HAP-1 (cell line): ENCODE measurements around the gene ARHGDIG.
"Not testable (repeated sequence)": the region's sequence is repeated elsewhere in the genome, so short reads cannot be mapped to it uniquely, and the experiment has no call there.

Source experiments
- DNase-seq, 2 experiments: peaks; one replicate each; pipeline ENCODE4 v3.0.0-alpha.2; 2016 to 2020; ENCODE audit warnings: low spot score in 2 of 2
- H3K27me3 ChIP-seq: fragments of 250-450 bp; sonication (Bioruptor Pico); 2 replicates; pipeline ENCODE4 v1.5.1; 2020; ENCODE audit warnings: low read depth, mild to moderate bottlenecking, moderate library complexity
- H3K36me3 ChIP-seq: fragments of 250-450 bp; sonication (Bioruptor Pico); replicated peaks from 2 replicates; pipeline ENCODE4 v1.5.1; 2020; ENCODE audit warnings: mild to moderate bottlenecking
- H3K4me1 ChIP-seq: fragments of 250-450 bp; sonication (Bioruptor Pico); 2 replicates; pipeline ENCODE4 v1.5.1; 2020; ENCODE audit warnings: mild to moderate bottlenecking
- H3K4me3 ChIP-seq: fragments of 250-450 bp; sonication (Bioruptor Pico); 2 replicates; pipeline ENCODE4 v1.5.1; 2020; ENCODE audit warnings: mild to moderate bottlenecking, moderate library complexity
- H3K9me3 ChIP-seq: fragments of 250-450 bp; sonication (Bioruptor Pico); 2 replicates; pipeline ENCODE4 v1.5.1; 2020; ENCODE audit warnings: mild to moderate bottlenecking, moderate library complexity
- in situ Hi-C: fragments of 300-500 bp; cut with MboI; formaldehyde crosslinking; loops from 3 replicates; pipeline ENCODE4 v1.14.3; 2020; ENCODE audit warnings: low sequenced_read_pairs, inconsistent platforms, mixed read lengths

The ARHGDIG gene

GRCh38 chr16:258091-258490 lies 22.3 kb upstream of the ARHGDIG start:
- H3K27me3 ChIP-seq, H3K4me3 ChIP-seq, DNase-seq, H3K4me1 ChIP-seq, H3K9me3 ChIP-seq, H3K36me3 ChIP-seq, in situ Hi-C loops: not testable (repeated sequence)

- in situ Hi-C loops: no loop called here
- Histone ChIP-seq H3K36me3 (peaks cover 9% of the 10 kb centered on the region), H3K27me3 (no peaks in the 10 kb centered on the region), H3K4me3 (no peak overlapping the region), H3K4me1 (no peaks in the 10 kb centered on the region), H3K9me3 (no peaks in the 10 kb centered on the region)
- no peak for DNase-seq
Measured at GRCh38 chr16:259226-259625, 21.2 kb upstream of the ARHGDIG start.

- Histone ChIP-seq H3K9me3 (no peaks in the 10 kb centered on the region), H3K27me3 (no peaks in the 10 kb centered on the region), H3K36me3 (peaks cover 9% of the 10 kb centered on the region), H3K4me3 (no peak overlapping the region), H3K4me1 (no peaks in the 10 kb centered on the region)
- in situ Hi-C loops: no loop called here
- no peak for DNase-seq
Measured at GRCh38 chr16:259814-260253, 20.6 kb upstream of the ARHGDIG start.

GRCh38 chr16:260326-260725 lies 20.1 kb upstream of the ARHGDIG start:
- no peaks in the 10 kb centered on the region for H3K27me3 ChIP-seq
- H3K4me1 ChIP-seq: no peaks in the 10 kb centered on the region
- in situ Hi-C loops: no loop called here
- no peak overlapping the region for H3K4me3 ChIP-seq
- H3K36me3 ChIP-seq: peaks cover 12% of the 10 kb centered on the region
- H3K9me3 ChIP-seq: no peaks in the 10 kb centered on the region
- DNase-seq: no peak

- DNase-seq: no peak
- in situ Hi-C loops: no loop called here
- H3K4me3 ChIP-seq: no peak overlapping the region
- peaks cover 8% of the 10 kb centered on the region for H3K36me3 ChIP-seq
- no peaks in the 10 kb centered on the region for H3K27me3 ChIP-seq
- no peaks in the 10 kb centered on the region for H3K4me1 ChIP-seq
- H3K9me3 ChIP-seq: no peaks in the 10 kb centered on the region
Measured at GRCh38 chr16:261031-261691, 19.2 kb upstream of the ARHGDIG start.

GRCh38 chr16:262121-262745 lies 18.2 kb upstream of the ARHGDIG start:
- no peak for DNase-seq
- Histone ChIP-seq H3K36me3 (peaks cover 7% of the 10 kb centered on the region), H3K9me3 (no peaks in the 10 kb centered on the region), H3K27me3 (no peaks in the 10 kb centered on the region), H3K4me1 (no peaks in the 10 kb centered on the region), H3K4me3 (no peak overlapping the region)
- in situ Hi-C loops: no loop called here

- in situ Hi-C loops: no loop called here
- Histone ChIP-seq H3K9me3 (no peaks in the 10 kb centered on the region), H3K4me3 (no peak overlapping the region), H3K36me3 (peaks cover 7% of the 10 kb centered on the region), H3K4me1 (no peaks in the 10 kb centered on the region), H3K27me3 (no peaks in the 10 kb centered on the region)
- DNase-seq: no peak
Measured at GRCh38 chr16:263182-263774, 17.1 kb upstream of the ARHGDIG start.

GRCh38 chr16:263944-264343 lies 16.4 kb upstream of the ARHGDIG start:
- DNase-seq: no peak
- peaks cover 7% of the 10 kb centered on the region for H3K36me3 ChIP-seq

GRCh38 chr16:264440-264951 lies 15.9 kb upstream of the ARHGDIG start:
- no peaks in the 10 kb centered on the region for H3K27me3 ChIP-seq
- in situ Hi-C loops: no loop called here
- peaks cover 7% of the 10 kb centered on the region for H3K36me3 ChIP-seq
- H3K9me3 ChIP-seq: no peaks in the 10 kb centered on the region
- H3K4me1 ChIP-seq: no peaks in the 10 kb centered on the region
- H3K4me3 ChIP-seq: no peak overlapping the region
- no peak for DNase-seq

More at GRCh38 chr16:263944-264343, 16.4 kb upstream of the ARHGDIG start:
- Histone ChIP-seq H3K4me1 (no peaks in the 10 kb centered on the region), H3K9me3 (no peaks in the 10 kb centered on the region), H3K4me3 (no peak overlapping the region), H3K27me3 (no peaks in the 10 kb centered on the region)
- in situ Hi-C loops: no loop called here

GRCh38 chr16:265002-265529 lies 15.3 kb upstream of the ARHGDIG start:
- Histone ChIP-seq H3K4me1 (no peaks in the 10 kb centered on the region), H3K27me3 (no peaks in the 10 kb centered on the region), H3K9me3 (no peaks in the 10 kb centered on the region), H3K4me3 (no peak overlapping the region), H3K36me3 (peaks cover 7% of the 10 kb centered on the region)
- no peak for DNase-seq
- in situ Hi-C loops: no loop called here

GRCh38 chr16:265711-266110 lies 14.7 kb upstream of the ARHGDIG start:
- Histone ChIP-seq H3K27me3 (no peaks in the 10 kb centered on the region), H3K36me3 (peaks cover 7% of the 10 kb centered on the region), H3K4me1 (no peaks in the 10 kb centered on the region), H3K4me3 (no peak overlapping the region), H3K9me3 (no peaks in the 10 kb centered on the region)
- in situ Hi-C loops: no loop called here
- no peak for DNase-seq

- in situ Hi-C loops: no loop called here
- no peaks in the 10 kb centered on the region for H3K9me3 ChIP-seq
- peaks cover 7% of the 10 kb centered on the region for H3K36me3 ChIP-seq
- no peak overlapping the region for H3K4me3 ChIP-seq
- no peaks in the 10 kb centered on the region for H3K4me1 ChIP-seq
- DNase-seq: no peak
- no peaks in the 10 kb centered on the region for H3K27me3 ChIP-seq
Measured at GRCh38 chr16:266258-267164, 13.9 kb upstream of the ARHGDIG start.

GRCh38 chr16:267562-267961 lies 12.8 kb upstream of the ARHGDIG start:
- H3K4me3 ChIP-seq, H3K4me1 ChIP-seq, in situ Hi-C loops, H3K27me3 ChIP-seq, H3K9me3 ChIP-seq, H3K36me3 ChIP-seq, DNase-seq: not testable (repeated sequence)
